ENCODE results near the gene C3orf49. TPM values are rescaled to one million over a fixed set of nuclear protein-coding genes. Genes with fewer than 3 reads are reported as not detected.

C3orf49 gene, protein sequence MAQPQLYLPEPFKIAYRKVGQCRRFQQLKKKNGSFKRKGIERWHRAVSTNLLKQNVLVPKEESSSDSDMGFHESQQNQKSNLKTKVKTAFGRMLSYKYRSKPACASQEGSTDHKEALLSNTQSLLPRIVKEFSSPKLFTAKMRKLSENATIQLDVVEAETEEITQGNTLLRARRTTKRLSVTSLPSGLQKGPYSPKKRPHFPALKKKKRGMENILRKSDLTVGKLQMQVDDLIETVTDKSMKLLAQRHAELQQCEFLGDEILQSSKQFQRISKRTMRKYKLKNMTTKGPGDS
- not detected for polyA plus RNA-seq

- H3K9me3 Mint-ChIP-seq = no peaks in the 10 kb centered on the region
- H3K4me3 Mint-ChIP-seq = no peak within 1 kb of the TSS
- H3K36me3 Mint-ChIP-seq = no peaks in the 10 kb centered on the region
- H3K27ac Mint-ChIP-seq = peak within 1 kb of the TSS in 1 of 3 donors; percentile 40
- peaks cover 0 to 3% (median 0%) of the 10 kb centered on the region in 3 donors for H3K4me1 Mint-ChIP-seq
- no peaks in the 10 kb centered on the region for H3K27me3 Mint-ChIP-seq
Measured at GRCh38 chr3:63819151-63819398, at the start of gene C3orf49. C3orf49 (plus strand) TSS chr3:63819299; CDS start chr3:63819472, 173 bp downstream.

DNA sequence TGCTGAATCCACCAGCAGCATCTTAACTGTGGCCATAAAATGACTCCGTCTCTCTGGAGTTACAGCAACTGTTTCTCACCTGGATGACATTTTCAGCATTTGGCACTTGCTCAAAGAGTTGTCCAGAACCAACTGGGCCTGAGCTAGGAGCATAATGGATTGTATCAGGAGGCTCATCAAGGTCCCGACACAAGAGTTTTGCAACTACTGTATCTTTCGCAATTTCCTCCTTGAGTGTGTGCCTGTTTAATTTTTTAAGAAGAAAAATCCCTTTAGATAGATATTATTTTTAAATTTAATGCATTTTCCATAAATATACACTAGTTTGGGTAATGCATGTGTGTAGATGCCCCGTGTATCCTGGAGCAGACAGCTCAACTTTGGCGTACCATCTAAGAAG lies 44.3 kb upstream of the C3orf49 start:
- Mint-ChIP-seq H3K4me3 (no peak overlapping the region), H3K27me3 (no peaks in the 10 kb centered on the region), H3K27ac (no peak overlapping the region), H3K36me3 (no peaks in the 10 kb centered on the region), H3K4me1 (no peaks in the 10 kb centered on the region), H3K9me3 (no peaks in the 10 kb centered on the region)

DNA sequence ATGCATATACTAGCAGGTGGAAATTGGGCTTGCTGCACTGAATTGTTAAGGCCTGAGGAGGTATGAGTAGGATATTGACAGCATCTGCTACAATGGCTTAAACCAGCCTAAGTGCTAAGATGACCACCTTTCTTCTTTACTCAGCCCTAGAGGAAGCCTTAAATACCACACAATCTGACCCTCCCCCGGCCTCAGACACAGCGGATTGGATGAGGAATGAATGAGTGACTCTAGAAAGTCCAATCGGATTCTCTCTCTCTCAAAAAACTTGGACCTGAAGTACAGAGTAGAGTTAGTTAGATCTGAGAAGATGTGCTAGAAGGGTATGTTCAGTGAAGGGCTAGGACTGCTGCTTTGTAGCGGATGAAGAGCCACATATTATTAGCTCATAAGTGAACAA lies 39.9 kb upstream of the C3orf49 start:
- H3K27ac Mint-ChIP-seq = no peak overlapping the region
- H3K36me3 Mint-ChIP-seq = no peaks in the 10 kb centered on the region
- H3K27me3 Mint-ChIP-seq = peaks cover 2% of the 10 kb centered on the region
- H3K4me3 Mint-ChIP-seq = no peak overlapping the region
- no peaks in the 10 kb centered on the region for H3K9me3 Mint-ChIP-seq
- no peaks in the 10 kb centered on the region for H3K4me1 Mint-ChIP-seq

GRCh38 chr3:63791974-63792373 lies 27.1 kb upstream of the C3orf49 start:
- no peak overlapping the region for H3K27ac Mint-ChIP-seq

GRCh38 chr3:63795438-63795837 lies 23.7 kb upstream of the C3orf49 start:
- Mint-ChIP-seq H3K4me1 (no peaks in the 10 kb centered on the region), H3K4me3 (no peak overlapping the region), H3K27me3 (peaks cover 1% of the 10 kb centered on the region), H3K36me3 (no peaks in the 10 kb centered on the region), H3K27ac (no peak overlapping the region), H3K9me3 (no peaks in the 10 kb centered on the region)

More at GRCh38 chr3:63791974-63792373, 27.1 kb upstream of the C3orf49 start:
- H3K9me3 Mint-ChIP-seq = peaks cover 0 to 1% (median 0%) of the 10 kb centered on the region in 3 donors
- peaks cover 1% of the 10 kb centered on the region for H3K36me3 Mint-ChIP-seq
- peaks cover 3% of the 10 kb centered on the region for H3K27me3 Mint-ChIP-seq
- peaks cover 0 to 2% (median 0%) of the 10 kb centered on the region in 3 donors for H3K4me1 Mint-ChIP-seq
- no peak overlapping the region for H3K4me3 Mint-ChIP-seq

- H3K27me3 Mint-ChIP-seq = peaks cover 1% of the 10 kb centered on the region
- H3K4me3 Mint-ChIP-seq = no peak overlapping the region
Measured at GRCh38 chr3:63798544-63798943, 20.6 kb upstream of the C3orf49 start.

DNA sequence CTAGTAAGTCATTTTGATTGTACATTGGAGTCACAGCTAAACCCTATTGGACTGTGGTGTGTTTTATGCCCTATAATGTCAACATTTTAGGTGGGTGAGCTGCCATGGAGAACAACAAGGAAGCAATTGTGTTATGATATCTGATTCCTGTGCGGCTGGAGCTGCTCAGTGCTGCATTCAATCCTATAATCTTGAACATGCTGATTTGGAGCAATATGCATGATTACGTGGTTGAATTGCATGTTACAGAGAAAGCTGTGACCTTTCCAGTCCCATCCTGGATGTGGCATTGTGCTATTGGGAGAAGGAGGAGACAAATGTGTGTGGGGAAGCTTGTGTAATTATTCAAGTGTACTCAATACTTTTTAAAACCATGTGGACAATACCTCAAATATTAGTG lies 20.1 kb upstream of the C3orf49 start:
- no peak overlapping the region for H3K27ac Mint-ChIP-seq
- H3K9me3 Mint-ChIP-seq = no peaks in the 10 kb centered on the region
- no peak overlapping the region for H3K4me3 Mint-ChIP-seq
- peaks cover 1% of the 10 kb centered on the region for H3K27me3 Mint-ChIP-seq
- no peaks in the 10 kb centered on the region for H3K4me1 Mint-ChIP-seq
- H3K36me3 Mint-ChIP-seq = peaks cover 2% of the 10 kb centered on the region

More at GRCh38 chr3:63798544-63798943, 20.6 kb upstream of the C3orf49 start:
- Mint-ChIP-seq H3K27ac (no peak overlapping the region), H3K9me3 (no peaks in the 10 kb centered on the region), H3K36me3 (peaks cover 2% of the 10 kb centered on the region), H3K4me1 (no peaks in the 10 kb centered on the region)

- Mint-ChIP-seq H3K9me3 (no peaks in the 10 kb centered on the region), H3K27me3 (peaks cover 1% of the 10 kb centered on the region), H3K27ac (no peak overlapping the region), H3K4me3 (no peak overlapping the region), H3K36me3 (peaks cover 2% of the 10 kb centered on the region), H3K4me1 (no peaks in the 10 kb centered on the region)
Measured at GRCh38 chr3:63800097-63800496, 19.0 kb upstream of the C3orf49 start.

DNA sequence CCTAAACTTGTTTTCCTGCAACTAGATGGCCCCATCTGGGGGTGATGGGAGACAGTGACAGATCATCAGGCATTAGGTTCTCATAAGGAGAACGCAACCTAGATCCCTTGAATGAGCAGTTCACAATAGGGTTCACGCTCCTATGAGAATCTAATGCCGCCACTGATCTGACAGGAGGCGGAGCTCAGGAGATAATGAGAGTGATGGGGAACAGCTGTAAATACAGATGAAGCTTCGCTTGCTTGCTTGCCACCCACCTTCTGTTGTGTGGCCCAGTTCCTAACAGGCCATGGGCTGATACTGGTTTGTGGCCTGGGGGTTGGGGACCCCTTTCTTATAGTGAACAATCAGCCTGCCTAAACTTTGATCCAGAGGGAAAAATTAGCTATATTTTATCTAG lies 15.2 kb upstream of the C3orf49 start:
- Mint-ChIP-seq H3K4me3 (no peak overlapping the region), H3K36me3 (peaks cover 2% of the 10 kb centered on the region), H3K27ac (no peak overlapping the region), H3K27me3 (no peaks in the 10 kb centered on the region), H3K4me1 (no peaks in the 10 kb centered on the region), H3K9me3 (no peaks in the 10 kb centered on the region)

DNA sequence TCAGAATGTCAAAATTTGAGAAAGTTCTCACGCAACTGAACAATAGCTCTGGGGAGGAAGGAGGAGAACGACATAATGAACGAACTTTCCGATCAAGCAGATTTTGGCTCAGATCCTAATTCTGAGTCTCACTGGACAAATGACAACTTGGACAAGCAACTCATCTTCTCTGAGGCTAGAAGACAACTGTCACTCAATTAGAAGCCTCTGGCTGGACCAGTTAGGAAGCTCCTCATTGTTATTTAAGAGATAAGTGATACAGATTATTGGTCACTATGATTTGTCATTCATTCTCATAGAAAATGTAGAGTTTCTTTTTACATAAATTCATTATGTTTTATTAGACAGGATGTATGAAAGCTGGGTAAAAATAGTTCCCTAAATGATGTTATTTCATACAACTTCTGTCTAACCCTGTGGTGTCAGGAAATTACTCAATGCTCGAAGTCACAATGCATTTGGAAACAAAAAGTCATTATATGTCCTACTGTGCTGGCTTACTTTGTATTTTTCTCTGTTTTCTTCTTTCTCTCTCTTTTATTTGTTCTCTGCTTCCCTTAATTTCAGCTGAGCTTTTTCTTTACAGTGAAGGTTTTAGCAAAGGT lies 11.0 kb upstream of the C3orf49 start:
- H3K4me3 Mint-ChIP-seq = no peak overlapping the region
- no peak overlapping the region for H3K27ac Mint-ChIP-seq
- H3K4me1 Mint-ChIP-seq = no peaks in the 10 kb centered on the region
- no peaks in the 10 kb centered on the region for H3K9me3 Mint-ChIP-seq
- no peaks in the 10 kb centered on the region for H3K36me3 Mint-ChIP-seq
- H3K27me3 Mint-ChIP-seq = no peaks in the 10 kb centered on the region

DNA sequence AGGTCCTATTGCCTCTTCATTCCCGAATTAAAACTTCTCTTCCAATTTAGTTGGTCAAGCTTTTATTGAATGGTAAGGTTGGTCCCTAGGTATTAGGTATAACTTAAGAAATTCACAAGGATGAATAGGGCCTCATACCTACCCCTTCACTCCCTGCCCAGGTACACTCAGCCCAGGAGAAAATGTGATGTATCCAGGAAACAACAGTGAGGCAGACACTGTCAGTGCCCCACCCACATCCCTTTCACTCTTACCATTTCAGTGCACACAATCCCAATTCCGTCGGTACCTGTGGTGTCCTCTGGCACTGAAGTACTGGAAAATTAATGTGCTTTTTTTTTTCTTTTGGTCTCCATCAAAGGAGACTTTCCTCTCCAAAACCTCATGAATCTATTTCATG lies 10.5 kb upstream of the C3orf49 start:
- H3K9me3 Mint-ChIP-seq = no peaks in the 10 kb centered on the region
- H3K4me3 Mint-ChIP-seq = no peak overlapping the region
- H3K27ac Mint-ChIP-seq = no peak overlapping the region
- no peaks in the 10 kb centered on the region for H3K4me1 Mint-ChIP-seq
- H3K36me3 Mint-ChIP-seq = no peaks in the 10 kb centered on the region
- H3K27me3 Mint-ChIP-seq = no peaks in the 10 kb centered on the region

- Mint-ChIP-seq H3K9me3 (no peaks in the 10 kb centered on the region), H3K27ac (no peak overlapping the region)
Measured at GRCh38 chr3:63809607-63810006, 9.5 kb upstream of the C3orf49 start.

DNA sequence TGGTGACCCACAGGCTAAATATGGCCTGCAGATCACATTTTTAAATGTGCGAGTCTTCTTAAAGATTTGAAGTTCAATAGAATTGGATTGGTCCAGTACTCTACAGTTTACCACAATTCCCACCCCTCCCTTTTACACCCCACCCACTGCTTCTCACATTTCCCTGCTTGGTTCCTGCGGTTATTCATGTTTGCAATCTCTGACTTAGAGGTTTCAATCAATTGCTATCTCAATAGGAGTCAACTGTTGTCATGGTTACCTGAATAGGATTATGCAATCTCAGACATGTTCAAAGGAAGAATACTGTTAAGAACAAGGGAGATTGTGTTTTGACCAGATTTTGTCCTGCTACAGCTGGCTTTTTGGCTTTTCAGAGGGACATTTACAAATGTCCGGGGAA lies 4.9 kb upstream of the C3orf49 start:
- no peaks in the 10 kb centered on the region for H3K36me3 Mint-ChIP-seq
- no peaks in the 10 kb centered on the region for H3K9me3 Mint-ChIP-seq
- no peaks in the 10 kb centered on the region for H3K27me3 Mint-ChIP-seq
- no peak overlapping the region for H3K27ac Mint-ChIP-seq
- H3K4me1 Mint-ChIP-seq = peaks cover 0 to 3% (median 0%) of the 10 kb centered on the region in 3 donors
- no peak overlapping the region for H3K4me3 Mint-ChIP-seq

More at GRCh38 chr3:63809607-63810006, 9.5 kb upstream of the C3orf49 start:
- Mint-ChIP-seq H3K4me3 (no peak overlapping the region), H3K4me1 (no peaks in the 10 kb centered on the region), H3K27me3 (no peaks in the 10 kb centered on the region), H3K36me3 (no peaks in the 10 kb centered on the region)

DNA sequence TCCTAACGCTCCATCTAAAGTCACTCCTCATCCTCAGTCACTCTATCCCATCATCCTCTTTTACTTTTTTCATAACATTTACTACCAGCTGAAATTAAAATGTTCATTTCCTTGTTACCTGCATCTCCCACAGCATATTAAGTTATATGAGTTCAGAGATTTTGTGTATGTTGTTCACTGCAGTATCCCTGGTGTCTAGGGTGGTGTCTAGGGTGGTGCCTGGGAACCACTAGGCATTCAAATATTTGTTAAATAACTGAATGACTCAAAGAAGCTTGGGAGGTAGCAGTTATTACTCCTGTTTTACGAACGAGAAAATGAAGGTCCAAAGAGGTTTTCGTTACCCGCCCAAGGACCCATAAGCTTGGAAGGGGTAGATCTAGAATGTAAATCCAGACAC lies 1.9 kb upstream of the C3orf49 start:
- H3K4me1 Mint-ChIP-seq = peaks cover 0 to 3% (median 0%) of the 10 kb centered on the region in 3 donors
- H3K27me3 Mint-ChIP-seq = no peaks in the 10 kb centered on the region
- H3K9me3 Mint-ChIP-seq = no peaks in the 10 kb centered on the region
- H3K36me3 Mint-ChIP-seq = no peaks in the 10 kb centered on the region
- no peak overlapping the region for H3K4me3 Mint-ChIP-seq
- H3K27ac Mint-ChIP-seq = no peak overlapping the region

DNA sequence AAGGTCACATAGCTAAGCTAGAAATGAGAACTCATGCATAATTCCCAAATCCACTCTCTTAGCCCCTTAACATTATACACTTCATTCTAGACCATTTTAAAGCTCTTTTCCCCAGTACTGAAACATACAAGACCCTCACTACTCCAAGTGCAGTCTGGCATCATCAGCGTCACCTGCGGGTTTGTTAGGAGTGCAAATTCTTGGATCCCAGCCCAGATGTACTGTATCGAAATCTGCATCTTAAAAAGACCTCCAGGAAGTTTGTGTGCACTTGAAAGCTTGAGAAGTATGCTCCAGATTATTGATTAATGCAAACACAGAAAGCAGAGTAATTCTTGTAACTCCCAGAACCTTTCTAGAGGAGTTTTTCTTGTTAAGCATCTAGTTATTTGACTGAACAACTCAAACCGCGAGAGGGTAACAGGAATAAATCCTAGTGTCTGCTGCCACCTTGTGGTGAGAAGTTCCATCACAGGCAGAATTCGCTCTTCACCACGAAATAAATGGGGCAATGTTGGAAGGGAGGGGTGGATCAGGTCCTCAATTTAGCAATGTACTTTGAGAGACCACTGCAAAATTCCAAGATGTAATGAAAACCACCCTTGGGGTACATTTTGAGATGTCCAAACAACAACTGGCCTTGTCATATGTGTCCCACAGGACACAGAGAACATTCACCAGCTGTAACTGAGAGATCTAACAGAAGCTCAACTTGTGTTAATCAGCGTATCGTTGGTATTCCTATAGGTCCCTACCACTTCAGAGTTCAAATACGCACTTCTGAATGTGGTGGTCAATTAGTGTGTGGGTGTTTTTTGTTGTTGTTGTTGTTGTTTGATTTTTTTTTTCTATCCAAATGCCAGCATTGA lies 583 bp upstream of the C3orf49 start:
- H3K4me3 Mint-ChIP-seq = no peak overlapping the region
- no peaks in the 10 kb centered on the region for H3K27me3 Mint-ChIP-seq
- peak overlapping the region in 1 of 3 donors; percentile 40 for H3K27ac Mint-ChIP-seq
- H3K36me3 Mint-ChIP-seq = no peaks in the 10 kb centered on the region
- no peaks in the 10 kb centered on the region for H3K9me3 Mint-ChIP-seq
- peaks cover 0 to 3% (median 0%) of the 10 kb centered on the region in 3 donors for H3K4me1 Mint-ChIP-seq

Measured in IgD-negative memory B cell (primary cell).